GM18873 (cell line): ENCODE data around the gene HOXC4.

Experiments used
- ATAC-seq: cut with Tn5 transposase; IDR thresholded peaks from one replicate; pipeline ENCODE4 v1.9.1; 2021; ENCODE audit warnings: mild to moderate bottlenecking, moderate library complexity, moderate number of reproducible peaks; ENCODE audit not compliant: unreplicated experiment, low FRiP score

HOXC4 gene

DNA sequence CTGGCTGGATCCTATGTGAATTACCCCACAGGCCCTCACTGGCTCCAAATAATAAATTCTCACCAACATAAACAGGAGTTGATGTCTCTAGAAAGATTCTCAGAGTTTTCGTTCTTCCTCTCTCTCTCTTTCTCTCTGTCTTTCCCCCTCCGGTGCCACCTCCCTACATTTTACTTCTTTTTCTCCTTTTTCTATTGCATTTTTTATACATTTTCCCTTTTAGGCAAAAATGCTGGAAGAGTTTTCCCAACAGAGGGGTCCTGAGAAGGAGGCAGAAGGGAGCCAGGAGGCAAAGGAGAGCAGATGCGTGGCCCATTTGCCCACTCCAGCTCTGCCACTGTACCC is 26.2 kb upstream of the HOXC4 start:
- ATAC-seq = no peak

DNA sequence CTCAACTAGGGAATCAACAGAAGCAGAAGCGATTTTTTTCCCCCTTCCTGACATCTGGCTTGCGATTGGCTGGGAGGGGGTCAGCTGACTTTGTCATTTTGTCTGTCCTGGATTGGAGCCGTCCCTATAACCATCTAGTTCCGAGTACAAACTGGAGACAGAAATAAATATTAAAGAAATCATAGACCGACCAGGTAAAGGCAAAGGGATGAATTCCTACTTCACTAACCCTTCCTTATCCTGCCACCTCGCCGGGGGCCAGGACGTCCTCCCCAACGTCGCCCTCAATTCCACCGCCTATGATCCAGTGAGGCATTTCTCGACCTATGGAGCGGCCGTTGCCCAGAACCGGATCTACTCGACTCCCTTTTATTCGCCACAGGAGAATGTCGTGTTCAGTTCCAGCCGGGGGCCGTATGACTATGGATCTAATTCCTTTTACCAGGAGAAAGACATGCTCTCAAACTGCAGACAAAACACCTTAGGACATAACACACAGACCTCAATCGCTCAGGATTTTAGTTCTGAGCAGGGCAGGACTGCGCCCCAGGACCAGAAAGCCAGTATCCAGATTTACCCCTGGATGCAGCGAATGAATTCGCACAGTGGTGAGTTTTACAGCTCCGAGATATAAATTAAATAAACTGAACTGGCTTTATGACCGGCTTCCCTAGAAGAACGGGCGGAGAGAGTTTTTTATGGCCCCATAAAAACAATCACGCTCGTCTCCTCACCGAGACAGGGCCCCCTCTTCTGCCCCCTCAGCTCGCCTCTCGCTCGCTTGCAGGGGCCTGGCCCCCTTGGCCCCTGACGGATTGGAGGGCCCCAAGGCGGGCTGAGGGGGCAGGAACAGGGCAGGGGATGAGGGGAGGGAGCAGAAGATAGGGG is 25.1 kb upstream of the HOXC4 start, which contains the start of gene HOXC6:
Gene HOXC6 (plus strand): TSS at position 127 of the 888 bp plus-strand sequence. CDS start 82 bp downstream, at position 209.
- no peak for ATAC-seq

DNA sequence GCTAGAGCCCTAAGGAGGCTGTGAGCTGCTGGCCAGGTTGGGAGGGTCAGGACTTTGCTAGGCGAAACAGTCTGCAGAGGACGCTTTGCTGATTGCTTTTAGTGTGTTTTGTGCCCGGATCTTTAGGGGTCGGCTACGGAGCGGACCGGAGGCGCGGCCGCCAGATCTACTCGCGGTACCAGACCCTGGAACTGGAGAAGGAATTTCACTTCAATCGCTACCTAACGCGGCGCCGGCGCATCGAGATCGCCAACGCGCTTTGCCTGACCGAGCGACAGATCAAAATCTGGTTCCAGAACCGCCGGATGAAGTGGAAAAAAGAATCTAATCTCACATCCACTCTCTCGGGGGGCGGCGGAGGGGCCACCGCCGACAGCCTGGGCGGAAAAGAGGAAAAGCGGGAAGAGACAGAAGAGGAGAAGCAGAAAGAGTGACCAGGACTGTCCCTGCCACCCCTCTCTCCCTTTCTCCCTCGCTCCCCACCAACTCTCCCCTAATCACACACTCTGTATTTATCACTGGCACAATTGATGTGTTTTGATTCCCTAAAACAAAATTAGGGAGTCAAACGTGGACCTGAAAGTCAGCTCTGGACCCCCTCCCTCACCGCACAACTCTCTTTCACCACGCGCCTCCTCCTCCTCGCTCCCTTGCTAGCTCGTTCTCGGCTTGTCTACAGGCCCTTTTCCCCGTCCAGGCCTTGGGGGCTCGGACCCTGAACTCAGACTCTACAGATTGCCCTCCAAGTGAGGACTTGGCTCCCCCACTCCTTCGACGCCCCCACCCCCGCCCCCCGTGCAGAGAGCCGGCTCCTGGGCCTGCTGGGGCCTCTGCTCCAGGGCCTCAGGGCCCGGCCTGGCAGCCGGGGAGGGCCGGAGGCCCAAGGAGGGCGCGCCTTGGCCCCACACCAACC is 23.9 kb upstream of the HOXC4 start:
- ATAC-seq = no peak

DNA sequence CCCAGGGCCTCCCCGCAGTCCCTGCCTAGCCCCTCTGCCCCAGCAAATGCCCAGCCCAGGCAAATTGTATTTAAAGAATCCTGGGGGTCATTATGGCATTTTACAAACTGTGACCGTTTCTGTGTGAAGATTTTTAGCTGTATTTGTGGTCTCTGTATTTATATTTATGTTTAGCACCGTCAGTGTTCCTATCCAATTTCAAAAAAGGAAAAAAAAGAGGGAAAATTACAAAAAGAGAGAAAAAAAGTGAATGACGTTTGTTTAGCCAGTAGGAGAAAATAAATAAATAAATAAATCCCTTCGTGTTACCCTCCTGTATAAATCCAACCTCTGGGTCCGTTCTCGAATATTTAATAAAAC is 23.2 kb upstream of the HOXC4 start:
- no peak for ATAC-seq

DNA sequence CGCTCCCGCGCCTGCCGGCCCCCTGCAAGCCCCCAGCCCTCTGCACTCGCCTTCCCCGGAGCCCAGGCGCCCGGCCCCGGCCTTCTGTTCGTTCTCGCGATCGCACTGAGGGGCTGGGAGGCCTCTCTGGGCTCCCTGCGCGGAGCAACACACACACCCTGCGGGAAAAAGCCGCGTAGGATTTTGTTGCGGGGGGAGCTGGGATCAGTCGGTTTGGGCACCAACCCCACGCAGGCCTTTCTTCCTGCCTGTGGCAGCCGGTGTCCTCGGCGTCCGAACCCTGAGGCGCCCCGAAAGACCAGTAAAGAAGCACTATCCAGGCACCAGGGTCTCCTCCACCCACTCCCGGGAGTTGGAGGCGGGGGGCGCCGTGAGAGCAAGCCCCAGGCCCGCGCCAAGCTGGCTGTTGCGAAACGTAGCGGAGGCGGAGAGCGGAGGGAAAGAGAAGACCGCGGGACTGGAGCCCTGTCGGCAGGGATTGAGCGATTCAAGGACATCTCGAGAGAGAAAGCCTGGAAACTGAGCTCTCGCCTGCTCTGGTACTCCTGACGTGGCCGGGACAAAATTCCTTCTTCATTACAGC is 22.7 kb upstream of the HOXC4 start:
- ATAC-seq = no peak

DNA sequence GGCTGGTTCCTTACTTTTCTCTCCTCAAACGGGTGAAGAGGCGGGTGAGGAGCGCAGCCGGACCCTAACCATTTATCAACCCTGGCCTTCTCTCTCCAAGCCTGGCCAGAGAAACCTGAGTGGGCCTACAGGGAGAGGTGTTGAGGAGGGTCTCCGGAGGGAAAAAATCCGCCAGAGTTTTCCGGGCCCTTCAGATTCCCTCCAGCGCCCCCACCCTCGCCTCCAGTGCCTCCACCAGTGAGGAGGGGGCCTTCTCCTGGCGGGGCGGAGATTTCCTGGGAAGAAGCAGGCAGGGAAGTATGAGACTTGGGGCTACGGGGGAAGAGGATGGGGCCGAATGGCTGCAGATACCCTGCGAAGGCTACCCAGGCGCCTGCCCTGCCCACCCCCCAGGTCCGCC is 22.2 kb upstream of the HOXC4 start:
- ATAC-seq = no peak

DNA sequence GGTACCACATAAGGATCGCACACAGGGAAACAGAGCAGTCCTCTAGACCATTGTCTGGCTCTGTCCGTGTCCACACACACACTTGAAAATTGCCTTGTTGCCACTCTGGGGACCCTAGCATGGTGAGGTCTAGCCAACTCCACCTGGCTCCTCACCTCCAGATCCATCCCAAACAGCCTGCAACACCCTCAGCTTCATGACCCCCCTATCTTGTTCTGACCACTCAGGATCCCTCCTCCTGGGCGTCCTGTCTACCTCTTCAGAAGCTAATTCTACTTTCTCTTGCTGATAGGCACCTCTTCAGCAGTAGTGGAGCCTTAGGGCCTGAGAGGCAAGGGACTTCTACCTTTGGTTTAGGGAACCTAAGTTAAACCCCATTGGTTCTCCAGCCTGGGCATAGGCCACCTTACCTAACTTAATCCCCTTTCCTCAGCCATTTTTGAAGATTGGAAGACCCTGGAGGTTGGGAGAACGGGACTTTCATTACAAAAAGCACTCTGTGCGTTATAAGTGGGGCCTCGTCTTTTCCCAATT is 21.5 kb upstream of the HOXC4 start:
- no peak for ATAC-seq

DNA sequence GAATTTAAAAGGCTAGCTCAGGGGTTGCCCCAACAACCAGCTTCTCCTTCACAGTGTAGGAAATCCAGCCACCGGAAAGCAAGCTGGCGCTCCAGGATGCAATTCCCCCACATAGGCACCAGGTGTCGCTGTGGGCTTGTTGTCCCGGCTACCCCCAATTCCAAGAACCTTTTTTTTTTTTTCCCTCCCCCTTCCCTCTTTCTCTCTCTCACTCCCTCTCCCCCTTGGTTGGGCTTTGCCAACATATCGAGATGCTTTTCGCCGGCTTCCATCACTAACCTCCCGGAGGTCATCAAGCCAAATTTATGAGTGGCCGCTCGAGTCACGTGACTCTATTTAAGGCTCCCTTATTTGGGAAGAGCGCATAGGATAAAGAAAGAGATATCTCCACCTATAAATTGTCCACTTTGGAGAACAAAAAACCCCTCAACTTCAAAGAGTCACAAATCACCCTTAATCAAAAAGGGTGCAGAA is 21.0 kb upstream of the HOXC4 start, which contains the start of gene HOXC5:
Gene HOXC5 (plus strand): TSS at position 424 of the 474 bp plus-strand sequence. CDS start 73 bp downstream, outside the sequence.
- no peak for ATAC-seq

DNA sequence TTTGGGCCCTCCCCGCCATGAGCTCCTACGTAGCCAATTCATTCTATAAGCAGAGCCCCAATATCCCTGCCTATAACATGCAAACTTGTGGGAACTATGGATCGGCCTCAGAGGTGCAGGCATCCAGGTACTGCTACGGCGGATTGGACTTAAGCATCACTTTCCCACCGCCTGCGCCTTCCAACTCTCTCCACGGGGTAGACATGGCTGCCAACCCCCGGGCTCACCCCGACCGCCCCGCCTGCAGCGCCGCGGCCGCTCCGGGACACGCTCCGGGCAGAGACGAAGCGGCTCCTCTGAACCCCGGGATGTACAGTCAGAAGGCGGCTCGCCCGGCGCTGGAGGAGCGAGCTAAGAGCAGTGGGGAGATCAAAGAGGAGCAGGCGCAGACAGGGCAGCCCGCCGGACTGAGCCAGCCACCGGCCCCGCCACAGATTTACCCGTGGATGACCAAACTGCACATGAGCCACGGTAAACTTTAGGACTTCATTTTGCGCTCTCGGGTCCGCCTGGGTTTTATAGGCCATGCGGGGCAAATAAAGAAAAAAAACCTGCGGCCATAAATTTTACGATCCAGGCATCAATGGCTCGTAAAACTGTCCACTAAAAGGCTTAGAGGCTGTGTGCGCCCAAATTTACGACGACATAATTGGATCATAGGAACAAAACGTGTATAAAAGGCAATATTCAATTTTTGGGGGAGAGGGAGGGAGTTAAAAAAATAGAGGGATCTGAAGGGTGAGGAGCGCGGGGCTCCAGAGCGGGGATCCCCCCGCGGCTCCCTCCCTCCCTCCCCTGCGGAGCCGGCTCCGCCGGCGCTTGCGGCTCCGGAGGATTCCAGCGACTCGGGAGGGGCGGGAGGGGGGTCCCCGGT is 20.3 kb upstream of the HOXC4 start:
- no peak for ATAC-seq

DNA sequence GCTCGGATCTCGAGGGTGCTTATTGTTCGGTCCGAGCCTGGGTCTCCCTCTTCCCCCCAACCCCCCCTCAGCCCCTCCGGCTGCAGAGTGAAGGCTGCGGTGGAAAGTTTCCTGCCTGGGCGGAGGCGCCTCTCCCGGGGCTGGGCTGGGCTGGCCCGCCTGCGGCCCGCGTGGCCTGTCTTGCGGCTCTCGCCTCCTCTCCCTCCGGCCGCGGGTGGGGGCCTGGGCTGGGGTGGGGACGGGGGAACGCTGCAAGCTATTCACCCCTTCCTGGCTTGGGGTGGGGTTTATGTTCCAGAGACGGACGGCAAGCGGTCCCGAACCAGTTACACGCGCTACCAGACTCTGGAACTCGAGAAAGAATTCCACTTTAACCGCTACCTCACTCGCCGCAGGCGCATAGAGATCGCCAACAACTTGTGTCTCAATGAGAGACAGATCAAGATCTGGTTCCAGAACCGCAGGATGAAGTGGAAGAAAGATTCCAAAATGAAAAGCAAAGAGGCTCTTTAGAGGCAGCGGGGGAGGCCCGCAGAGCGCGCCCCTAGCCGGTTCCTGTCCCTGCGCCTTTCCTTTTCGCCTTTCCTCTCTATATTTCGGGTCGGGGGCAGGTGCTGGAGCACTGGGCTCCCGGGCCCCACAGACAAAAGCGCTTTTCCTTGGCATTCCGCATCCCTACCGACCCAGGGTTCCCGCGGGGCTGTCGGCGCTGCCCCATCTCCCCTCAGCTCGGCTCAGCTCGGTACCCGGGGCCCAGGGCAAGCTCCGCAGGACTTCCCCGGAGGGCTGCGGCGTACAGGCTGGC is 19.5 kb upstream of the HOXC4 start:
- no peak for ATAC-seq

DNA sequence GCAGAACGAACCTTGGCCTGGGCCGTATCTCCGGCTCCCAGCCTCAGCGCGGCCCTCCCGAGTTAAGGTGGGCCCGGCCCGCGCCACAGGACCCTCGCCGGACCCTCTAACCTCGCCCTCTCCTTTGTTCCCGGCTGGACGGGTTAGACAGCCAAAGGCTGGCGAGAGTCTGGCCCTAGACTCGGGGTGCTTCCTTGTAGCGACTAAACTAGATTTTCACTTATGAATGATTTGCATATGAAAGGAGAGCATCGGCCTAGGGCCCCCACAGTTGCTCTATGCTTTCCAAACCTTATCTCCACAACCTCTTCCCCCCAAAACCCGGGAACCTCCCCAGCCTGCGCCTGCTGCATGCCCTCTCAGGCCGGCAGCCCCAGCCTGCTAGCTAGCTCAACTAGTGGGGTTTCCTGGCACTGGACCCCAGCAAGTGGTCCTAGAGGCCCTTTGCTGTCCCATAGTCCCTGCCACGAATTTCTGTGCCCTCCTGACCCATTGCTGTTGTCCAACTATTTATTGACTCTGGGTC is 18.8 kb upstream of the HOXC4 start:
- ATAC-seq = no peak

DNA sequence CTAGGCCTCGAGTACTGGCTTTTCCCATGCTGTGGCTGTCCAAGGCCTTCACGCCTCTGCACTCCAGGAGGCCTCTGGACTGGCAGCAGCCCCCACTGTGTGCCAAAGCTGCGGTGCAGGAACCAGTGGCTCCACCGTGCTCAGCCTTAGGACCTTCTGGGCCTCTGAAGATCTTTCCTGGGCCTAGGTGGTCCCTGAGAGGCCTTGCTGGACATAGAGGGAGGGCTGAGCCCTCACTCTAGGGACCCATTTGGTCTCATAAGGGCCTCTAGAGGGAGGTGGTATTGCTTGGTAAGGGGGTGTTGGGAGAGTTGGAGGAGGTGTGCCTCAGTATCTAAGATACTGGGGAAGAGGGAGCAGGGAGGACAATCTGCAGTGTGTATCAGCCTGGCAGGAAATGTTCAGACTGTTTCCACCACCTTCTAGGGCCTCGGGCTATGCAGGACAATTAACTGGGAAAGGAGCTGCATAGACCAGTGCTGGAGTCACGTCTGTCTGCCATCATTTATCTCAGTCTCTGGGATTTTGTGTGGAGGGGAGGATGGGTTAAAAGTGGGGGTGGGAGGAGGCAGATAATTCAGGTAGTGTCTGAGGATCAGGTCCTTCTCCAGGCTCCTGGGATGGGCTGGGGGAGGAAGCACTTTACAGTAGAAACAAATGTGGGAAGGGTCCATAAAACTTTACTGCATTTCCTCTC is 17.9 kb upstream of the HOXC4 start:
- no peak for ATAC-seq

DNA sequence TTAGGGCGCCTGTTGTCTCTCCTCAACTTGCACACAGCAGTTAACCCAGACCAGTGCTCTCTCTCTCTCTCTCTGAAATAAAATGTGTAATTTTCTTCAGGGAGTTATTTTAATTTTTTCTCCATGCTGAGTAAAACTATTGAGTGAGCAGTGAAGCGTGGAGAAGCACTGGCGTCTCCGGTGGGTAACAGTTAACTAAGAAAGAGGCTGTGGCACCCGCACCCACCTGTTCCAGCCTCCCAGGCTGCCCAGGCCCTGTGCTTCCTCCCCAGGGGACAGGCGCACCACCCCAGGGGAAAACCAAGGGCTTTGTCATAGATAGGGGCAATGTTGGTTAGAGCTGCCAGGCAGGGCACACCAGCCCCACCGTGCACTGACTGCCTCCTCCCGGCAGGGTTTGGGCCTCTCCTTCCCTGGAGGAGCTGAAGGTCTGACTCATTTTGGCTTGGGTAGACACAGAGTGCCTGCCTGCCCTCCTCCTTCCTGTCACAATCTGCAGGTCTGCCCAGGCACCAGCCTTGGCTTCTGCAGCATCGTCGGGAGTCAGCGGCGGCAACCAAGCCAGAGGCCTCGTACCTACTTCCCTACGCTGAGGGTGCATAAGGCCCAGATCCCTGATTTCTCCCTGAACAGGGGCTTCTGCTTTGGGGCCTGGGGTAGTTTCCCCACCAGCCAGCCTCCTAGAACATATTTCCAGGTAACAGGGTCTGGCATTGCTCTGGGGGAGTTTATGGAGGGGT is 16.8 kb upstream of the HOXC4 start:
- no peak for ATAC-seq

DNA sequence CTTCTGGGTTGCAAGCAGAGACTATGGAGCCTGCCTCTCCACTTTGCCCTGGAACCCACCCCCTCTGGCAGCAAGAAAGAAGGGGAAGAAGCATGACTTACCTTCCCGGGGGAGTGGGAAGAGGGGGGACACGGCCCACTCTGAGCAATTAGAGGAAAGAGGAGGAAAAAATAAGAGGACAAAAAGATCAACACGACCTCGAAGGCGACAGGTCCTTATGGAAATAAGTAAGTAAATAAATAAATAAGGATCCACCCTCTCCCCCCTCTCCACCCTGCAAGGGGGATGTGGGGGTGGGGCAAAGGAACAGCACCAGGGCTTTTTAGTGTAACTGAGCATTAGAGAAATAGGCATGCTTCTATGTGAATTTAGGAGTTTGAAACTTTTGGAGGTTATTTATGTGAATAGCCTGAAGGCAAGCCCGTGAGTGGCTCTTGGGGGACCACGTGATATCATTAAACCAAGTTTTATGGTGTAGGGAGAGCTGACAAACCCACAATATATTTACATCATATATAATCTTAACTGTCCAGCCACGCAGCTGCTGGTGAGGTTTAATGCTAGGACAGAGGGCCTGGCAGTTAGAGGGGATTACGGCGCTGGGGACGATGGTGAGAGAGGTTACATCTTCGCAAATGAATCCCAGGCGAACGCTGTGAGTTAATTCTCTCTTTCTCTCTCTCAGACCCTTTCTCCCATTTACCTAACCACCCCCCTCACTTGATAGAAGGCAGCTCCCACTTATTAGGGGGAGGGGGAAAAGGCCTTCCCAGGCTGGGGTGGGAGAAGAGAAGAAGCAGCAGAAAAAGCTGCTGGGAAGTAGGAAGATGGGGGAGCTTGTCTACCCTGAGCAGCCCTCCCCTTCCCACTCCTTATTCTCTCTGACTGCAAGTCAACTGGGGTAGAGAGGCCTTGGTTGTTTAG is 16.0 kb upstream of the HOXC4 start:
- ATAC-seq = no peak

DNA sequence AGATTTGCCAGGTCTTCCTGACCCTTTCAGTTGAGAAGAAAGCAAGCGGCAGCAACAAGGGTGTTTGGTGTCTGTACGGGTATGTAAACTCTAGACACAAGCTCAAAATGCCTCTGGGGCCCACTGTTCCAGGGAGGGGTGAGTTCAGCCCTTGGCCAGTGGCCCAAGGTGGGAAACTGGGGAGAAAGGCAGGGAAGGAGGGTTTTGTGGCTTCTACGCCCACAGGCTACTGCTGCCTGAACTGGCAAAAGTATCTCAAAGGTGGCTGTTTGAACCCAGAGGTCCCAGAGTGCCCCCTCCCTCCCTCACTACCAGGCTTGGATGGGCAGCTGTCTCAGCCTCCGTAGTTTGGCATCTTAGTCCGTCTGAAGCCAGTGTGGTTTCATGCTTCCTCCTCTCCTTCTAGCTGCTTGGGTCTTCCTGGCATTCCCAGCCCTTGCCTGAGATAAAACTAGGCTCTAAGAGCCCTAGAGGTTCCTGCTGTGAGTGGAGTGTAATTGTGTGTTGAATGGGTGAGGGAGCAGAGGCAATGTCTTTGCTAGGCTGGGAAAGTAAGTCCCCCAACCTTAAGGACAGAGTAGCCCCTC is 15.3 kb upstream of the HOXC4 start:
- ATAC-seq = no peak

DNA sequence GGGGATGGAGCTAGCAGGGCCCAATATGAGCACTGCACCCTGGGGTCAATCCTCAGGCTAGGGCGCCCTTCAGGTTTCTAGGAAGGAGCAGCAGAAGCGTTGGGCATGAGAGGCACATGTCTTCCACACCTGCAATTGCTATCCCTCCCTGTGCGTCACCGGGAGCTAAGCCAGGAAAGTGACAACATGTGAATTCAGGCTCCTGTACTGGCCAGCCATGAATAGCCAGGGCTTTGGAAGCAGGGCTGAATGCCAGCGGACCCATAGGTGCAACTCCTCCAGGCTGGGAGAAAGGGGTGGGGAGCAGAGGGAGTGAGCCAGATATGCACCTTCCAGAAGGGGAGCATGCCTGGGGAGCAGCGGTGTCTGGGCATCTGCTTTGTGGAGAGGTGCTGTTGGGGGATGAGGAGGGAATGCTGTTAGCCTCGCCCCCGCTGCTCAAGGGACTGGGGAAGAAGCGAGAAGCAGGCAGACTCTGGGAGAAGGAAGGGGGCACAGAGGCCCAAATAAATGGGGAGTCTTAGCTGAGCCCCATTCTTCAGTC is 14.7 kb upstream of the HOXC4 start:
- no peak for ATAC-seq
